ENCODE measurements around the gene MACROH2A1.

The MACROH2A1 gene

DNA sequence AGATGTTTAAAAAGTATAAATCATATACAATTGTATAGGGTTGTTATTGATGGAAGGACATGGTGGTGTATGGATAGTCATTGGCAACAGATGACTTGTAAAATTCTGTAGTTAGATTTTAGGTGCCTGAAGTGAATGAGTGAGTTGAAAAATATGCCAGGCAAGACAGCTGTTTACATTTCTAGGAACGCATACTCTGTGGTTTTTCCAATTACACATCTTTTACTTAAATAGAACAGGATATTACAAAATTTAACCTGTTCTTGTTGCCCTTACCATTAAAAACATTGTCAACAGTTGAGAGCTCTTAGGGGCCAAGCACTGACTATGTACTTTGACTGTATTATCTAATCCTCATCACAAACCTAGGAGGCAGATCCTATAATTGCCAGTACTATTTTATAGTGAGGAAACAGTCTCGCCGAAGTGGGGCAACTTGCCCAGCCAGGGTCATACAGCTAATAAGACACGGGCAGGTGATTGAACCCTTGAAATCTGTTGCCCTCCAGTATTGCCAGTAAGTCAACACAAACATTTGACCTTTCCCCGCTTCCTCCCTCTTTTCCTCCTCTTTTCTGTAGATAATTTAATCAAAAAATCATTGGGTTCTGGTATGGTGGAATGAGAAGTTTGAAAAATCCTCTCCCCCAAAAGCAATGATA, 88.6 kb downstream of the MACROH2A1 start:
- DNase-seq = no peak

DNA sequence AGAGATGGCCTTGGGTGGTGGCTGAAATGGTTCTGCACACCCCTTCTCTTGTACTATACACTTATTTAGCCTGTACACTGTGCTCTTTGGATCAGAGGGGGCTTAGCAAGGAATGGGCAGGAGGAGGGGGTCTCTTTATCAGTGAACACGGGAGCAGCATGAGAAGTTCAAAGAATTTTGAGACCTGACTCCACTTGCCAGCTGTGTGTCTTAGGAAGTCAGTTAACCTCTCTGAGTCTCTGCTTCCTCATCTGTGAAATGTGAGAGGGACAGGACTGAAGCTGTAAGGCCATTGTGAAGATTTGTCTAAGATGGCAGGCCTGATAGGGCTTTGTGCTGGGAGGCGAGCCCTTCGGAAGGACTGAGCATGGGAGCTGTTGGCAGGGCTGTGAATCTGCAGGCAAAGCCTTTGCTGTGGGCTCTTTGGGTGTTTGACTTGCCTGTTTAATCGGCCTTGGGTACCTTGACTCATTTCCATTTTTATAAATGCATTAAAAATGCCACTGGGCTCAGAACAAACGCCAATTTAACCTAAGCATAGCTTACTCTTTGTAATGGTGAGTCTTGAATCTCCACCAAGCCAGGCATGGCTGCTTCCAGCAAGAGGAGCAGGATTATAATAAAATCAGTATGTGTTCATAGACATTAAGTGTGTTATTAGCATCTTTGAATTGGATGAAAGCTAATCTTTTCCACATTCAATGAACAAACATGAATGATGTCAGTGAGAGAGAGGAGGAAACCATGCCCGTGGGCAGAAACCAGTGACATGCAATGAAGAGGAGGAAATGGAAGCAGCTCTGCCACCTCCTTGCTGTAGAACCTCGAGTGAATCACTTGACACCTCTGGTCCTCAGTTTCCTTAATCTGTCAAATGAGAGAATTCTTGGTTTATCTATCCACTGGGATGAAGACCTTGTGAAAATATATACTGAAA, 89.4 kb downstream of the MACROH2A1 start:
- DNase-seq = no peak

DNA sequence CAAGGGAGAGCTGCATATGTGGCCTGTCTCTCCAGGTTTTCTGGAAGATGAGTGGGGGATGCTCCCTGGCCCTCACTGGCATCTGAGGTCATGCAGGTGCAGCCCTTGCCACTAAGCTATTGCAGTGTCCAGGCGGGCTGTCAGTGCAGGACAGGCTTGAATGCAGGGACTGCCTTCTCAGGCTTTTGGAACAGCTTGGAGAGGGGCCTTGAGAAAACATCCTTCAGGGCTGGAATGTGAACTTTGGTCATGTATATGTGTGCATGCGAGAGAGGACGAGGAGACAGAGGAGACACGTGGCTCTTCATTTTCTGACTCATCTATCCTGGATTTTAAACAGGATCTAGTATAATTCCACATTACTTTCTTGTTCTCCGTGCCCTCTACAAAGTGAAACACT, 90.3 kb downstream of the MACROH2A1 start:
- DNase-seq = no peak

DNA sequence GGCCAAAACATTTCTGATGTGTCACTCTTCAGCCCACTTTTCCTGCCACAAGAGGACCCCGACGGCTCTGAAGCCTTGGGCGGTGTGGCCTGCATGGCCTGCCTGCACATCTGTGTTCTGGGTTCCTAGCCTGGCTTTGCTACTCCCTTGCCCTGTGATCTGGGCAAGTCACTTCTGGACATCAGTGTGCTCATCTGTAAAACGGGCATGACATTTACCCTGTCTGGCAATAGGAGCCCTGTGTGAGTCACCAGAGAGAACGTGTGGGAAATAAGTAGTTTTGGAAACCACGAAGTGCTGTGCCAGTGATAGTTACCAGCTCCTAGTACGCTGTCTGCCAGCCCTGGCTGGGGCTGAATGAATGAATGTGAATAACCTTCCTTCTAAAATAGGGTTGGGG, 90.8 kb downstream of the MACROH2A1 start:
- no peak for DNase-seq

DNA sequence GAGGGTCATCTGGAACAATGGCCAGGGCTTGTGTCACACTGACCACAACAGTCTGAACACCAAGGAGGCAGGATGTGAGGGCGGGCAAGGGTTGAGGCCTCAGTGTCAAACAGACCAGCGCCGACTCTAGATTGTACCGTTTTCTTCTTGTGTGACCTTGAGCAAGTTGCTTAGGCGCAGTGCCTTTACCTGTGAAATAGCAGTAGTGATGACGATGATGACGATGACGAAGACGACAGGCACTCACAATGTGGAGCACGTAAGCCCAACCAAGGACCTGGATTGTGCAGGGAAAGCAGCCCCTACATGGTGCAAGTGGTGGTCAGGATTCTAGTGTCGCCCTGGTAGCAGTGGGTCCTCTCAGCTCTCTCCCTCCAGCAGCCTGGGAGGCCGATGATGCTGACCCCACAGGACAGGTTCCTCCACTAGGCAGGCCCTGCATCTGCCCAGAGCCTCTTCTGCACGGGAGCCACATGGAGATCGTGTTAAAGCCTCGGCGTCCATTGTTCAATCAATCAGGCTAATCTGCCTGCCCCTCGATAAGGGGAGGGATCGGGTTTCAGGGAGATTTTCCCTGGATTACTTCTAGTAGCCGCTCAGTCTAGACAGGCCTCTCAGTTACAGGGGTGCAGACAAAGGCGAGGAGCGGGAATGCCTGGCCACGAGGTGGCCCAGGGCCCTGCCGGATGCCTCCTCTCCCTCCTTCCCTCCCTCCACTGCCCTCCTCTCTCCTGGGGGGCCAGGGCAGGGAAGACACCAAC, 91.7 kb downstream of the MACROH2A1 start:
- no peak for DNase-seq

DNA sequence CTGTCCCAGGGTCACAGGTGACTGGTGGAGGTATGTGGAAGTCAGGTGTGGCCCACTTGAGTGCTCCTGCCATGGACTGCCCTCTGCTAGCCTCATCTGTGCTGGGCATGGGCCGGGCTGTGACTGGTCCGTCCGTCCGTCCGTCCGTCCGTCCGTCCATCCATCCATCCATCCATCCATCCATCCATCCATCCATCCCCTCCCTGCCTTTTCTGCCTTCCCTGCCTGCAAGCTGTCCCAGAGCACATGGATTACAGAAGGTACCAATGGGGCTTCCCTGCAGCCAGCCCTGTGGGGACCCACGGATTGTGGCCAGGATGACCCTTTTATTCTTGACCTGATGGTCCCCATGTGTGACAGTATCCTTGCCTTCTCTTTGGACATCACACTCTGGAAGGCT, 92.5 kb downstream of the MACROH2A1 start:
- DNase-seq = no peak

DNA sequence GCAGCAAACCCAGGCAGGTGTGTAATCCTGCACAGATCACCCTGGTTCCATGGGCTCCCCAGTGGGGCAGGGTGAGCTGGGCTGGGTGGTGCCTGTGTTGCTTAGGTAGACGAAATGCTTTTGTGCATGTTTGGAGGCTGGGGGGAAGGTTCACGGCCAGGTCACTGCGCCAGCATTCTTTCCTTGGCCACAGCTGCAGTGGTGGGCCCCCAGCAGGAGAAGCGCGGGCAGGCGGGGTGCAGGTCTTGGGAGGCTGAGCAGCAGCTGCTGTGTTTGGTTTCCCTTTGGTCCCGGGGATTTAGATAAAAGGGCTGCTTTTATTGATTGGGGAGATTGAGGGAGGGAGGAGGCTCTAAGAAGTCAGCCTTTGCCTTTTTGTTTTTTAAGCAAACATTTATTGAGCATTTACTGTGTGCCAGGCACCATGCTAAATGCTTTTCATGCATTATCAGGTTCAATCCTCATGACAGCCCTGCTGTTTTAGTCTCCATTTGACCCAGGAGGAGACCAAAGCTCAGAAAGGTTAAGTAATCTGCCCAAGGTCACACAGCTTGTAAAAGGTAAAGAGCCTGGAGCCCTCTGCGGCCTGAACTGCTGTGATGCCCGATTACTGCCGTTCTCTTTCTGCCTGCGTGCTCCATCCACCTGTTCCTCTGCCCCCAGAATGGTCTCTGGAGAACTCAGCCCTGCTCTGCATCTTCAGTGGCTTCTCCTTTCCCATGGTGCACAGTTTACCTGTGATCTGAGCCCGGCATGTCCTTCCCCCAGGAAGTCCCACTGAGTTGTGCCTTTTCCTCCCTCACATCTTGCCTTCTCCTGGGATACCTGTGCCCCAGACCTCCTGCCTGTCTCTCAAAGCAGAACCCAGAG, 94.4 kb downstream of the MACROH2A1 start:
- no peak for DNase-seq

DNA sequence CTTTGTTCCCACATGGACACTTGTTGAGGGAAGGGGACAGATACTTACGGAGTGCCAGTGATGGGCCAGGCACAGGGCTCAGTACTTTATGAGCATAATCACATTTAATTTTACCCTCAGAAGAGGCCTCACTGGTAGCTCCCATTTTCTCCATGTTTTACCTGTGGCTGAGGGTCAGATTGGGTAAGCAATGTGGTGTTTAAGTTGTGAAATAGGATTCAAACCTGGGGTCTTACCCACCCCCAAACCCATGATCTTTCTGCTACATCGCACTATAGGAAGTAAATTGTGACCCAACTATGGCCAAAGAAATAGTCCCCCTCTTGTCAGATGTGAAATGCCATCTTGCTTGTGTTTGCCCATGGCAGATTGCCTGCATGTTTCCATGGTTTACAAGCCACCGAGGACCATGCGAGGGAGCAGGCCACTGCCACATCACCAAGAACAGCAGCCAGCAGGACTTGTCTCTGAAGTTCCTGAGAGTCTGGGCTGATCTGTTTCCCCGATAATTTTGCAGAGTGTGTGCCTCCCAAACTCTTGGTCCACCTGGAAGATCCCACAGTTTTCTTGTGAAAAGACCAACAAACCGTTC, 95.4 kb downstream of the MACROH2A1 start:
- DNase-seq = no peak

DNA sequence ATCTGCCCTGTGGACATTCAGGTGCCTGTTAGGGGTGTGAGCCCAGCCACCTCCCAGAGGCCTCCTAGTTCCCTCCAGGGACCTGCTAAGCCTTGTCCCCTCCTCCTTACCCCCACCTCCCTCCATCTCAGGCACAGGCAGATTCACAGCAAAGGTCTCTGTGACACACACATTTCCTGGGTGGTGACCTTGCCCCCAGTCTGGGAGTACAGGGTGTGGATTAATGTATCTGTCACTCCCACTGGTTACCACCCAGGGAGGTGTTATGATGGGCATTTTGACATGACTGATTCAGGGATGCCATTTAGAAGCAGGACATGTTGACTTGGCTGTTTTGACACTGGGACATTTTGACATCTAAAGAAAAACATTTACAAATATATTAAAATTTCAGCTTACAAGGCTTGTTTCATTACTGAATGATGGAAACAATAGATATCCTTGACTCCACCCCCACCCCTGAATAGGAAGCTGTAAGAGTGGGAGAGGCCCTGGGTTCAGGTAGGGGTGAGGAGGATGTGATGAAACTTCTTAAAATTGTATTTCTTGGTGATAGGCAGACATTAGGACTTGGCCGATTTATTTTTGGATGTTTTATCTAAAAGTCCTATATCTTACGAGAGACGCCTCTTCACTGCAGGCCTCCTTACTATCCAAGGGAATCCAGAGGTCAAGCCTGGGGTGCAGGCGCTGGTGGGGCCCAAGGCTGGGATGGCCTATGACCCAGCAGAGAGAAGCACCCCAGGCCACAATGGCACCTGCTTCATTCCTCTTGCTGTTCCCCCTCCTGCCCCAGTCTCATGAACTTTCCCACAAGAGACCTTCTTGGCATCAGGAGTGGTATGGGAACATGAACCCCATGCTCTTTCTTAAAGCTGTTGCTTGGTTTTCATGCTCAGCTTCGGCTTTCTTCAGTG, 101.9 kb downstream of the MACROH2A1 start:
- DNase-seq = no peak

DNA sequence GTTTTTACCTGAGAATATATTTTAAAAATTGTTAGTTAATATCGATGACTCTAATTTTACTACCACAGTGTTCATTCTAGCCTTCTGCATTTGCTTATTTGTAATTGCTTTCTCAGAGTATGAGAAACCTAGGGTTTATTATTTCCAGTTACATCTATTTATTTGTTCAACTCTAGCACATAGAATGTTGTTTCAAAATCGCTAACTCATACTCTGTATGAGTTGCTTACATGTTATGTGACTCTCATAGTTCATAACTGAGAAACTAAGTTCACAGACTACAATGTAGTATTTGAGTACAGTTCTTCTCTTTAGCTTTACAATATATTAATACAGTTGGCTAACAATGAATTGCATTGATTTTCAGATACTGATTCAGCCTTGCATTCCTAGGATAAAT, 103.2 kb downstream of the MACROH2A1 start:
- DNase-seq = no peak

DNA sequence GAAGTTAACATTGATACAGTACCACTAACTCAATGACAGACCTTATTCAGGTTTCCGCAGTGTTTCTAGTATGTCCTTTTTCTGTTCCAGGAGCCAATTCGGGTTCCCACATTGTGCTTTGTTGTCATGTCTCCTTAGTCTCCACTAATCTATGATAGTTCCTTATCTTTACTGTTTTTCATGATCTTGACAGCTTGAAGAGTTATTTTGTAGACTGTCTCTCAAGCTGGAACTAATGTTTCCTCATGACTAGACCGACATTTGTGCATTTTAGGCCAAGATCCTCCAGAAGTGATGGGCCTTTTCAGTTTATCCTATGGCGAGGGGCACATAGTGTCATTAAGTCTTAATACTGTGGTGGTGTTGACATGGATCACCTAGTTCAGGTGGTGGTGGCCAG, 104.2 kb downstream of the MACROH2A1 start:
- DNase-seq = no peak

DNA sequence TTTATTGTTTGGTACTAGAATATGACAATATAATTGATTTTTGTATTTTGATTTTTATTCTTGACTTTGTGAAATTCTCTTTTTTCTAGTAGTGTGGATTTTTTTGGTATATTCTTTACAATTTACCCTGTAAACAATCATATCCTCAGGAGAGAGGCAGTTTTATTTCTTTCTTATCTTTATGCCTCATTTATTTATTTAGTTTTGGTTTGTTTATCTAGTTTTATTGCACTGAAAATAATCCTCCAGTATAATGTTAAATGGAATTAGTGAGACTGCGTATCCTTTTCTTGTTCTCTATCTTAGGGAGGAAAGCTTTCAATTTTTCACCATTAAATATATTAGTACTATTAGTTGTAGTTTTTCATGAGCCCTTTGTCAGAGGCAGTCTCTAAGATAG, 109.4 kb downstream of the MACROH2A1 start:
- DNase-seq = no peak

DNA sequence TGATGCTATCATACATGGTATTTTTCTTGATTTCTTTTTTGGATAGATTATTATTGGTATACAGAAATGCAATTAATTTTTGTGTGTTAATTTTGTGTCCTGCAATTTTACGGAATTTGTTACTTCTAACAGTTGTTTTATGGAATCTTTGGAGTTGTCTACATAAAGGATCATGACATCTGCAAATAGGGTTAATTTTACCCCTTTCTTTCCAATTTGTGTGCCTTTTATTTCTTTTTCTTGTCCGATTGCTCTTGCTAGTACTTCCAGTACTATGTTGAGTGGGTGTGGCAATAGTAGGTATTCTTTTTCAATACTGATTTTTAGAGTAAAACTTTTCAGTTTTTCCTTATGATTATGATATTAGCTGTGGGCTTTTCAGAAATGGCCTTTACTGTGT, 111.5 kb downstream of the MACROH2A1 start:
- DNase-seq = no peak

Data from CD4-positive, alpha-beta T cell treated with Interleukin-4 for 1 hour (primary cell).